Endothelial cell (in vitro differentiated cells): ENCODE data around the gene SCAPER. TPM values are rescaled to one million over a fixed set of nuclear protein-coding genes. Genes with fewer than 3 reads are reported as not detected.
"Not testable (repeated sequence)": the region's sequence is repeated elsewhere in the genome, so short reads cannot be mapped to it uniquely, and the experiment has no call there.

ENCODE experiments used
- DNase-seq: peaks from one replicate; pipeline ENCODE4 v3.0.0; 2021; ENCODE audit warnings: low spot score
- H3K27ac Mint-ChIP-seq: one replicate; pipeline ENCODE4 v1.8.0; 2021; ENCODE audit warnings: mixed read lengths, inconsistent platforms; ENCODE audit not compliant: unreplicated experiment
- H3K27me3 Mint-ChIP-seq: one replicate; pipeline ENCODE4 v1.8.0; 2021; ENCODE audit warnings: mild to moderate bottlenecking, moderate library complexity, mixed read lengths, inconsistent platforms; ENCODE audit not compliant: unreplicated experiment
- H3K36me3 Mint-ChIP-seq: one replicate; pipeline ENCODE4 v1.8.0; 2021; ENCODE audit warnings: mild to moderate bottlenecking, low read depth, mixed read lengths, inconsistent platforms; ENCODE audit not compliant: unreplicated experiment
- H3K4me1 Mint-ChIP-seq: one replicate; pipeline ENCODE4 v1.8.0; 2021; ENCODE audit warnings: mild to moderate bottlenecking, mixed read lengths, inconsistent platforms; ENCODE audit not compliant: unreplicated experiment
- H3K4me3 Mint-ChIP-seq: one replicate; pipeline ENCODE4 v1.8.0; 2021; ENCODE audit warnings: mild to moderate bottlenecking, mixed read lengths, inconsistent platforms; ENCODE audit not compliant: unreplicated experiment
- H3K9me3 Mint-ChIP-seq: one replicate; pipeline ENCODE4 v1.8.0; 2021; ENCODE audit warnings: mixed read lengths, inconsistent platforms; ENCODE audit not compliant: unreplicated experiment
- total RNA-seq: library from RNA; stranded (reverse); fragmentation: NEBNext Ultra II Directional; extraction: Animal tissue kit (Norgen Biotek cat#: 25700); gene quantifications from one replicate; pipeline ENCODE4 v1.2.1, GENCODE V29; 2021; ENCODE audit not compliant: unreplicated experiment
- TF ChIP-seq, protein P1 (sequence below): fragments of 200-600 bp; sonication (generic); IDR thresholded peaks from one replicate; pipeline ENCODE4 v1.5.0; 2021; ENCODE audit warnings: antibody characterized with exemption; ENCODE audit not compliant: unreplicated experiment

The SCAPER gene
- total RNA-seq, 1 donor from 2014 or later: 18.1 TPM

DNA sequence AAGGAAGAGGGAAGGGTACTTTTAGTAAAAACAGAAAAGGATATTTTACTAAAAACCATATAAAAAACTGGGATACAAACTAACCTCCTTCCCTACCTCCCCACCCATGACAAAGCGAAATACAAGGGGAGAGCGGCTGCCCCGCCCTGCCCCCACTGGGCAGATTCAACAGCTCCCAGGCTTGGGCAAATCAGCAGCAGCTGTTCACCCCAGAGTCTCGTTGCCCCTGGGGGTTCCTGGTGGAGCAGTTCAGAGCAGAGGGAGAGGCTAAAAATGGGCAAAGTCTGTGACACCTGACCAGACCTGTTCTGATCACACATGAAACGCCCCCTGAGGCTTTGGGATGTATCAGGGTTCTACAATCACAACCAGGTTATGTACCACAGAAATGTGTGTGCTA, 591.4 kb downstream of the SCAPER start:
- TF ChIP-seq, protein P1, sequence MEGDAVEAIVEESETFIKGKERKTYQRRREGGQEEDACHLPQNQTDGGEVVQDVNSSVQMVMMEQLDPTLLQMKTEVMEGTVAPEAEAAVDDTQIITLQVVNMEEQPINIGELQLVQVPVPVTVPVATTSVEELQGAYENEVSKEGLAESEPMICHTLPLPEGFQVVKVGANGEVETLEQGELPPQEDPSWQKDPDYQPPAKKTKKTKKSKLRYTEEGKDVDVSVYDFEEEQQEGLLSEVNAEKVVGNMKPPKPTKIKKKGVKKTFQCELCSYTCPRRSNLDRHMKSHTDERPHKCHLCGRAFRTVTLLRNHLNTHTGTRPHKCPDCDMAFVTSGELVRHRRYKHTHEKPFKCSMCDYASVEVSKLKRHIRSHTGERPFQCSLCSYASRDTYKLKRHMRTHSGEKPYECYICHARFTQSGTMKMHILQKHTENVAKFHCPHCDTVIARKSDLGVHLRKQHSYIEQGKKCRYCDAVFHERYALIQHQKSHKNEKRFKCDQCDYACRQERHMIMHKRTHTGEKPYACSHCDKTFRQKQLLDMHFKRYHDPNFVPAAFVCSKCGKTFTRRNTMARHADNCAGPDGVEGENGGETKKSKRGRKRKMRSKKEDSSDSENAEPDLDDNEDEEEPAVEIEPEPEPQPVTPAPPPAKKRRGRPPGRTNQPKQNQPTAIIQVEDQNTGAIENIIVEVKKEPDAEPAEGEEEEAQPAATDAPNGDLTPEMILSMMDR: no peak
- no peak overlapping the region for H3K27ac Mint-ChIP-seq
- no peaks in the 10 kb centered on the region for H3K9me3 Mint-ChIP-seq
- H3K4me1 Mint-ChIP-seq: peaks cover 10% of the 10 kb centered on the region
- H3K27me3 Mint-ChIP-seq: peaks cover 3% of the 10 kb centered on the region
- no peak for DNase-seq
- no peaks in the 10 kb centered on the region for H3K36me3 Mint-ChIP-seq
- no peak overlapping the region for H3K4me3 Mint-ChIP-seq

GRCh38 chr15:76313175-76313567, 592.0 kb downstream of the SCAPER start:
- not testable (repeated sequence) for H3K4me3 Mint-ChIP-seq, H3K36me3 Mint-ChIP-seq, DNase-seq, H3K27me3 Mint-ChIP-seq, H3K9me3 Mint-ChIP-seq, H3K27ac Mint-ChIP-seq
- H3K4me1 Mint-ChIP-seq: peaks cover 10% of the 10 kb centered on the region

- Mint-ChIP-seq H3K36me3 (no peaks in the 10 kb centered on the region), H3K27ac (peak overlapping the region; percentile 1), H3K4me3 (peak overlapping the region; percentile 29), H3K27me3 (peaks cover 3% of the 10 kb centered on the region), H3K4me1 (peaks cover 10% of the 10 kb centered on the region), H3K9me3 (no peaks in the 10 kb centered on the region)
- DNase-seq: no peak
- TF ChIP-seq, protein P1: no peak
Observed at GRCh38 chr15:76312540-76313174, 592.5 kb downstream of the SCAPER start.

GRCh38 chr15:76311100-76311953, 593.8 kb downstream of the SCAPER start, which contains the start of gene ETFA:
ETFA (minus strand) TSS chr15:76311469; CDS start chr15:76311388, 81 bp downstream.
- peak; percentile 94 for DNase-seq
- Mint-ChIP-seq H3K36me3 (no peaks in the 10 kb centered on the region), H3K4me1 (peaks cover 10% of the 10 kb centered on the region), H3K9me3 (no peaks in the 10 kb centered on the region), H3K4me3 (peak within 1 kb of the TSS; percentile 92), H3K27me3 (peaks cover 3% of the 10 kb centered on the region), H3K27ac (peak within 1 kb of the TSS; percentile 48)
- TF ChIP-seq, protein P1: no peak

GRCh38 chr15:76310475-76311099, 594.6 kb downstream of the SCAPER start:
- no peaks in the 10 kb centered on the region for H3K36me3 Mint-ChIP-seq
- peaks cover 10% of the 10 kb centered on the region for H3K4me1 Mint-ChIP-seq
- DNase-seq: no peak
- peak overlapping the region; percentile 48 for H3K27ac Mint-ChIP-seq
- H3K9me3 Mint-ChIP-seq: no peaks in the 10 kb centered on the region
- H3K4me3 Mint-ChIP-seq: peak overlapping the region; percentile 92
- H3K27me3 Mint-ChIP-seq: peaks cover 3% of the 10 kb centered on the region
- TF ChIP-seq, protein P1: no peak
